GM18505 (cell line): ENCODE data around the gene CASP6.

Experiments
- ATAC-seq: cut with Tn5 transposase; IDR thresholded peaks from one replicate; pipeline ENCODE4 v1.9.1; 2021; ENCODE audit not compliant: unreplicated experiment
- POLR2A ChIP-seq: IDR thresholded peaks from 4 replicates; pipeline ENCODE4 v1.6.1; 2011; ENCODE audit warnings: borderline replicate concordance; ENCODE audit not compliant: insufficient read depth, insufficient read length; ENCODE audit errors: extremely low read depth

The CASP6 gene

GRCh38 chr4:109645874-109646710 lies 57.2 kb downstream of the CASP6 start:
- ATAC-seq: no peak
- no peak for TF ChIP-seq POLR2A

GRCh38 chr4:109640644-109641043 lies 62.6 kb downstream of the CASP6 start:
- no peak for ATAC-seq
- TF ChIP-seq POLR2A: no peak
